Panc1 (cell line): Measurements from ENCODE around the gene ZW10.

ENCODE experiments used
- POLR2AphosphoS5 ChIP-seq: IDR thresholded peaks from 2 replicates; pipeline ENCODE4 v1.6.1; 2012; ENCODE audit warnings: mild to moderate bottlenecking, low read depth, low read length, moderate library complexity
- TCF7L2 ChIP-seq: IDR thresholded peaks from 2 replicates; pipeline ENCODE4 v1.6.1; 2011; ENCODE audit warnings: mild to moderate bottlenecking, low read depth, low read length, inconsistent platforms
- TF ChIP-seq, protein P1 (sequence below): fragments of 450-650 bp; IDR thresholded peaks from 2 replicates; pipeline ENCODE4 v1.5.1; 2017; ENCODE audit warnings: mild to moderate bottlenecking

DNA sequence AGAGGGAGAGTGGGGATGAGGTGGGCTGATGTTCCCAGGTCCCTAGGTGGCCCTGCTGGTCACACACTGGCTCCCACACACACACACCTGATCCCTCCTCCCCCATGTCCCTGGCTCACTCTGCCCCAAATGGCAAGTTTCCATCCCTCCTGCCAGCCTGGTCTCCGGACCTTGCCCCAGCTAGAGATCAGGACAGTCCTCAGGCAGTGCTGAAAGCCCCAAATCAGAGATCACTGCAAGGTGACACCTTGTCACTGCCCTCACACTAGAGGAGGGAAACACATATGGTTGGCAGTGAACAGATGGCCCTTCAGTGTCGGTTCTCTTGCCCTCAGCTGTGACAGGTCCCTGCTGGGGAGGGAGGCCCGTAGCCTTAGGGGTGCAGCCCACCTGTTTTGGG is 75.0 kb downstream of the ZW10 start:
- TF ChIP-seq, protein P1, sequence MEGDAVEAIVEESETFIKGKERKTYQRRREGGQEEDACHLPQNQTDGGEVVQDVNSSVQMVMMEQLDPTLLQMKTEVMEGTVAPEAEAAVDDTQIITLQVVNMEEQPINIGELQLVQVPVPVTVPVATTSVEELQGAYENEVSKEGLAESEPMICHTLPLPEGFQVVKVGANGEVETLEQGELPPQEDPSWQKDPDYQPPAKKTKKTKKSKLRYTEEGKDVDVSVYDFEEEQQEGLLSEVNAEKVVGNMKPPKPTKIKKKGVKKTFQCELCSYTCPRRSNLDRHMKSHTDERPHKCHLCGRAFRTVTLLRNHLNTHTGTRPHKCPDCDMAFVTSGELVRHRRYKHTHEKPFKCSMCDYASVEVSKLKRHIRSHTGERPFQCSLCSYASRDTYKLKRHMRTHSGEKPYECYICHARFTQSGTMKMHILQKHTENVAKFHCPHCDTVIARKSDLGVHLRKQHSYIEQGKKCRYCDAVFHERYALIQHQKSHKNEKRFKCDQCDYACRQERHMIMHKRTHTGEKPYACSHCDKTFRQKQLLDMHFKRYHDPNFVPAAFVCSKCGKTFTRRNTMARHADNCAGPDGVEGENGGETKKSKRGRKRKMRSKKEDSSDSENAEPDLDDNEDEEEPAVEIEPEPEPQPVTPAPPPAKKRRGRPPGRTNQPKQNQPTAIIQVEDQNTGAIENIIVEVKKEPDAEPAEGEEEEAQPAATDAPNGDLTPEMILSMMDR: no peak
- no peak for TF ChIP-seq POLR2AphosphoS5
- no peak for TF ChIP-seq TCF7L2
